ENCODE data around the gene ACADS. TPM values are rescaled to one million over a fixed set of nuclear protein-coding genes. Genes with fewer than 3 reads are reported as not detected.

ACADS gene
- total and polyA plus RNA-seq, 2 of the 8 experiments (the other 6 are each of a cell fraction or from before 2014, with no cell fraction given): 4.9 to 7.5 TPM

- Histone ChIP-seq H3K4me2 (ENCODE audit: insufficient read depth in 1 of 2, low read depth in 2 of 2, low read length in 2 of 2) (no peak overlapping the region), H4K5ac (ENCODE audit: insufficient read length, low read depth, low read length) (no peak overlapping the region), H4K91ac (replicated peaks; ENCODE audit: insufficient read length, low read length) (no peak overlapping the region), H3K27ac (ENCODE audit: low read depth, low read length) (no peak overlapping the region), H3K9ac (replicated peaks in 1 of 4; ENCODE audit: extremely low read depth in 1 of 4, low read depth in 3 of 4, low read length in 3 of 4) (no peak overlapping the region), H4K8ac (ENCODE audit: extremely low read depth, insufficient read depth, low read length) (no peak overlapping the region), H3K79me2 (ENCODE audit: control insufficient read depth in 1 of 2, insufficient read depth in 2 of 2, low read length in 2 of 2) (no peaks in the 10 kb centered on the region), H2AFZ (ENCODE audit: low read length) (no peak overlapping the region), H2BK120ac (replicated peaks; ENCODE audit: low read depth, low read length) (no peak overlapping the region), H3K4me1 (replicated peaks in 1 of 4; ENCODE audit: control insufficient read depth in 3 of 4, insufficient read depth in 4 of 4, low read length in 3 of 4) (no peaks in the 10 kb centered on the region), H2AK5ac (ENCODE audit: low read depth, low read length) (no peak overlapping the region), H3K56ac (replicated peaks; ENCODE audit: insufficient read length, low read depth, low read length) (no peak overlapping the region), H3K4ac (replicated peaks; ENCODE audit: insufficient read length, low read depth, low read length) (no peak overlapping the region), H2BK12ac (ENCODE audit: low read depth, low read length) (no peak overlapping the region), H2BK5ac (ENCODE audit: low read depth, low read length) (no peak overlapping the region), H3K36me3 (ENCODE audit: control insufficient read depth in 2 of 4, insufficient read depth in 4 of 4, low read length in 3 of 4) (no peaks in the 10 kb centered on the region), H3K23me2 (ENCODE audit: low read depth, low read length) (no peaks in the 10 kb centered on the region), H3K23ac (ENCODE audit: insufficient read length) (no peak overlapping the region), H3K9me3 (ENCODE audit: insufficient read depth in 2 of 2, low read depth in 1 of 2, low read length in 1 of 2) (no peaks in the 10 kb centered on the region; a peak in 1 of 4 replicates), H4K20me1 (replicated peaks in 1 of 2; ENCODE audit: control insufficient read depth in 1 of 2, insufficient read depth in 2 of 2, low read length in 2 of 2) (no peaks in the 10 kb centered on the region), H3K18ac (ENCODE audit: extremely low read depth, low read length) (no peak overlapping the region), H3K14ac (ENCODE audit: insufficient read length) (no peak overlapping the region), H2BK15ac (ENCODE audit: low read length) (no peak overlapping the region), H3K4me3 (ENCODE audit: extremely low read depth in 1 of 4, insufficient read depth in 2 of 4, low read depth in 3 of 4, low read length in 4 of 4) (no peak overlapping the region), H2BK20ac (ENCODE audit: low read length) (no peak overlapping the region), H3K79me1 (ENCODE audit: low read depth, low read length) (no peaks in the 10 kb centered on the region), H3K27me3 (replicated peaks in 1 of 4; ENCODE audit: control insufficient read depth in 3 of 4, extremely low read depth in 1 of 4, insufficient read depth in 3 of 4, low read length in 3 of 4) (no peaks in the 10 kb centered on the region)
- DNase-seq (ENCODE audit: low read depth in 1 of 2, low spot score in 2 of 2) (no peak), FAIRE-seq (no peak)
- TF ChIP-seq GTF2F1 (IDR thresholded peaks at IDR 0.05; ENCODE audit: borderline replicate concordance, low read depth, low read length) (no peak), SAP30 (IDR thresholded peaks at IDR 0.05; ENCODE audit: insufficient read depth, insufficient replicate concordance, low read length) (no peak)
- CTCF ChIA-PET (ENCODE audit: partially characterized antibody): interaction anchor here (0.6 to 1.1 kb wide), 4 partner anchors 28 to 299 kb away, joined by 3 read pairs; partner anchors contain the start of gene POP5
- POLR2A ChIA-PET (ENCODE audit: partially characterized antibody): no interaction called here
- 87% methylated on average over 3 of the region's 3 CpGs; no CpG with 5 or more reads in 1 of the 2 experiments for WGBS, 2 experiments (ENCODE audit: extremely low coverage in 1 of 2, insufficient coverage in 1 of 2, insufficient read length in 1 of 2, insufficient replicate concordance in 2 of 2, low coverage in 1 of 2, low lambda C conversion rate in 2 of 2, missing lambda C conversion rate in 1 of 2)
These were observed 7.9 kb downstream of the ACADS start for GRCh38 chr12:120733574-120733973.
